Neural progenitor cell (in vitro differentiated cells): ENCODE measurements around the gene SCO2. TPM values are rescaled to one million over a fixed set of nuclear protein-coding genes. Genes with fewer than 3 reads are reported as not detected.
"Not testable (repeated sequence)": the region's sequence is repeated elsewhere in the genome, so short reads cannot be mapped to it uniquely, and the experiment has no call there.

Experiments
- DNase-seq: peaks from one replicate; pipeline ENCODE4 v3.0.0-alpha.2; 2016; ENCODE audit warnings: low spot score
- H2AFZ ChIP-seq: fragments of 200-600 bp; sonication (generic); replicated peaks from 2 replicates; pipeline ENCODE4 v1.6.1; 2016; ENCODE audit warnings: antibody characterized with exemption
- H3F3A ChIP-seq: fragments of 200-600 bp; sonication (generic); 2 replicates; pipeline ENCODE4 v1.6.1; 2016; ENCODE audit warnings: antibody characterized with exemption, low read depth
- H3K27ac ChIP-seq: fragments of 200-600 bp; sonication (generic); 2 replicates; pipeline ENCODE4 v1.5.1; 2016; ENCODE audit warnings: mild to moderate bottlenecking
- H3K27me3 ChIP-seq: fragments of 200-600 bp; sonication (generic); 2 replicates; pipeline ENCODE4 v1.6.1; 2016; ENCODE audit warnings: mild to moderate bottlenecking, moderate library complexity
- H3K36me3 ChIP-seq: fragments of 200-600 bp; sonication (generic); 2 replicates; pipeline ENCODE4 v1.5.1; 2016
- H3K4me1 ChIP-seq: fragments of 200-600 bp; sonication (generic); 2 replicates; pipeline ENCODE4 v1.6.1; 2016; ENCODE audit warnings: mixed run types
- H3K4me2 ChIP-seq: fragments of 200-600 bp; sonication (generic); 2 replicates; pipeline ENCODE4 v1.6.1; 2016
- H3K4me3 ChIP-seq: fragments of 200-600 bp; sonication (generic); 2 replicates; pipeline ENCODE4 v1.5.1; 2016
- H3K79me2 ChIP-seq: fragments of 200-600 bp; sonication (generic); 2 replicates; pipeline ENCODE4 v1.6.1; 2016; ENCODE audit warnings: low read depth
- H3K9ac ChIP-seq: fragments of 200-600 bp; sonication (generic); 2 replicates; pipeline ENCODE4 v1.6.1; 2016
- H3K9me3 ChIP-seq: fragments of 200-600 bp; sonication (generic); 2 replicates; pipeline ENCODE4 v1.5.1; 2016; ENCODE audit warnings: low read depth
- H4K20me1 ChIP-seq: fragments of 200-600 bp; sonication (generic); 2 replicates; pipeline ENCODE4 v1.6.1; 2016; ENCODE audit warnings: low read depth
- H3K27ac Mint-ChIP-seq: 3 replicates; pipeline ENCODE4 v1.8.0; 2021; ENCODE audit warnings: mixed read lengths
- H3K27me3 Mint-ChIP-seq: 2 replicates; pipeline ENCODE4 v1.8.0; 2022; ENCODE audit warnings: low read depth, mild to moderate bottlenecking, inconsistent platforms, moderate library complexity, mixed read lengths; ENCODE audit not compliant: insufficient read depth
- H3K36me3 Mint-ChIP-seq: 3 replicates; pipeline ENCODE4 v1.8.0; 2021; ENCODE audit warnings: mixed read lengths
- H3K4me1 Mint-ChIP-seq: 3 replicates; pipeline ENCODE4 v1.8.0; 2021; ENCODE audit warnings: mixed read lengths
- H3K4me3 Mint-ChIP-seq: 3 replicates; pipeline ENCODE4 v1.8.0; 2021; ENCODE audit warnings: mild to moderate bottlenecking, moderate library complexity, mixed read lengths
- H3K9me3 Mint-ChIP-seq: 3 replicates; pipeline ENCODE4 v1.8.0; 2020; ENCODE audit warnings: mixed read lengths
- CTCF ChIP-seq: fragments of 200-600 bp; sonication (generic); IDR thresholded peaks from 2 replicates; pipeline ENCODE4 v1.5.1; 2017; ENCODE audit warnings: antibody characterized with exemption, mild to moderate bottlenecking
- EZH2 ChIP-seq: fragments of 200-600 bp; sonication (generic); IDR thresholded peaks from 2 replicates; pipeline ENCODE4 v1.6.1; 2017; ENCODE audit warnings: antibody characterized with exemption, mild to moderate bottlenecking, moderate library complexity
- EZH2phosphoT487 ChIP-seq: fragments of 200-600 bp; sonication (generic); IDR thresholded peaks from 2 replicates; pipeline ENCODE4 v1.6.1; 2017; ENCODE audit warnings: antibody characterized with exemption
- total RNA-seq: library from RNA; depleted of rRNA; stranded (reverse); fragments of >200 nt; gene quantifications from 2 replicates; pipeline ENCODE4 v1.2.3, GENCODE V29; 2015; ENCODE audit warnings: low replicate concordance

SCO2 gene
- total RNA-seq, 1 donor from 2014 or later: not detected

- no peak for DNase-seq
- Histone ChIP-seq H3F3A (peaks cover 17% of the 10 kb centered on the region), H3K9ac (no peak overlapping the region), H3K79me2 (no peaks in the 10 kb centered on the region), H4K20me1 (no peaks in the 10 kb centered on the region), H2AFZ (no peak overlapping the region), H3K27me3 (peaks cover 34% of the 10 kb centered on the region), H3K36me3 (no peaks in the 10 kb centered on the region), H3K27ac (no peak overlapping the region), H3K4me3 (peak overlapping the region; percentile 32), H3K4me1 (no peaks in the 10 kb centered on the region), H3K9me3 (no peaks in the 10 kb centered on the region), H3K4me2 (peak overlapping the region; percentile 67)
- Mint-ChIP-seq H3K27ac (no peak overlapping the region), H3K9me3 (no peaks in the 10 kb centered on the region), H3K36me3 (no peaks in the 10 kb centered on the region), H3K27me3 (peaks cover 14% of the 10 kb centered on the region), H3K4me3 (no peak overlapping the region), H3K4me1 (no peaks in the 10 kb centered on the region)
- TF ChIP-seq EZH2 (no peak), CTCF (no peak), EZH2phosphoT487 (no peak)
Observed at GRCh38 chr22:50544746-50545253, 19.4 kb upstream of the SCO2 start.

GRCh38 chr22:50544078-50544745 is 18.8 kb upstream of the SCO2 start:
- Histone ChIP-seq H2AFZ (peak overlapping the region; percentile 43), H3K36me3 (no peaks in the 10 kb centered on the region)

GRCh38 chr22:50542416-50542927 is 17.1 kb upstream of the SCO2 start:
- Mint-ChIP-seq H3K9me3 (no peaks in the 10 kb centered on the region), H3K4me3 (no peak overlapping the region), H3K27me3 (peaks cover 17% of the 10 kb centered on the region), H3K36me3 (no peaks in the 10 kb centered on the region), H3K27ac (no peak overlapping the region), H3K4me1 (peaks cover 5% of the 10 kb centered on the region)
- H3K27me3 ChIP-seq: peaks cover 34% of the 10 kb centered on the region
- no peak overlapping the region for H3K27ac ChIP-seq
- no peaks in the 10 kb centered on the region for H3K9me3 ChIP-seq
- no peaks in the 10 kb centered on the region for H3K4me1 ChIP-seq
- no peaks in the 10 kb centered on the region for H4K20me1 ChIP-seq
- no peak for TF ChIP-seq EZH2
- no peak for TF ChIP-seq CTCF
- TF ChIP-seq EZH2phosphoT487: no peak
- no peaks in the 10 kb centered on the region for H3K36me3 ChIP-seq
- no peak overlapping the region for H3K4me2 ChIP-seq
- no peaks in the 10 kb centered on the region for H3K79me2 ChIP-seq
- no peak overlapping the region for H3K4me3 ChIP-seq
- no peak for DNase-seq
- H2AFZ ChIP-seq: no peak overlapping the region
- peaks cover 17% of the 10 kb centered on the region for H3F3A ChIP-seq
- no peak overlapping the region for H3K9ac ChIP-seq

More at GRCh38 chr22:50544078-50544745, 18.8 kb upstream of the SCO2 start:
- Histone ChIP-seq H3K79me2 (no peaks in the 10 kb centered on the region), H3K4me1 (no peaks in the 10 kb centered on the region), H3K4me3 (peak overlapping the region; percentile 32), H3K9me3 (no peaks in the 10 kb centered on the region), H3K27ac (no peak overlapping the region), H3K9ac (no peak overlapping the region), H3K27me3 (peaks cover 34% of the 10 kb centered on the region), H3K4me2 (peak overlapping the region; percentile 67), H3F3A (peaks cover 17% of the 10 kb centered on the region), H4K20me1 (no peaks in the 10 kb centered on the region)
- peak; percentile 93 for DNase-seq
- Mint-ChIP-seq H3K36me3 (no peaks in the 10 kb centered on the region), H3K27me3 (peaks cover 14% of the 10 kb centered on the region), H3K4me1 (no peaks in the 10 kb centered on the region), H3K27ac (no peak overlapping the region), H3K4me3 (no peak overlapping the region), H3K9me3 (no peaks in the 10 kb centered on the region)
- no peak for TF ChIP-seq EZH2
- TF ChIP-seq CTCF: peak; percentile 75
- TF ChIP-seq EZH2phosphoT487: no peak

GRCh38 chr22:50541667-50542026 is 16.2 kb upstream of the SCO2 start:
- DNase-seq, H3K9ac ChIP-seq, H3K4me1 ChIP-seq, H3K4me1 Mint-ChIP-seq, H3K4me3 Mint-ChIP-seq, H3K36me3 Mint-ChIP-seq, H2AFZ ChIP-seq, H3K9me3 Mint-ChIP-seq, H3K27ac Mint-ChIP-seq, H3K27ac ChIP-seq, H3K36me3 ChIP-seq, H3K9me3 ChIP-seq, H4K20me1 ChIP-seq, H3K4me3 ChIP-seq, H3K79me2 ChIP-seq, H3K4me2 ChIP-seq: not testable (repeated sequence)
- H3K27me3 Mint-ChIP-seq: peaks cover 17% of the 10 kb centered on the region
- Histone ChIP-seq H3K27me3 (peaks cover 34% of the 10 kb centered on the region), H3F3A (peaks cover 17% of the 10 kb centered on the region)
